Transverse colon (tissue), 4 donors: ENCODE data around the gene NLGN3. TPM values are rescaled to one million over a fixed set of nuclear protein-coding genes. Genes with fewer than 3 reads are reported as not detected.

ENCODE experiments used
- DNase-seq: peaks from one replicate; pipeline ENCODE4 v3.0.0-alpha.2; 2019
- H3K27ac ChIP-seq, 4 donors: fragments of 200-600 bp; sonication (generic); 2 replicates each; pipeline ENCODE4 v1.5.1; 2016 to 2018; ENCODE audit warnings: inconsistent platforms in 4 of 4
- H3K27me3 ChIP-seq: fragments of 200-600 bp; sonication (generic); 2 replicates; pipeline ENCODE4 v1.5.1; 2017; ENCODE audit warnings: inconsistent platforms
- H3K36me3 ChIP-seq, 4 donors: fragments of 200-600 bp; sonication (generic); 2 replicates each; pipeline ENCODE4 v1.5.1; 2017 to 2019; ENCODE audit warnings: inconsistent platforms in 4 of 4
- H3K4me1 ChIP-seq, 4 donors: fragments of 200-600 bp; sonication (generic); 2 replicates each; pipeline ENCODE4 v1.5.1; 2017 to 2020; ENCODE audit warnings: inconsistent platforms in 4 of 4
- H3K4me3 ChIP-seq, 4 donors: fragments of 200-600 bp; sonication (generic); 1 replicate in 1 of 4; 2 replicates in 3 of 4; pipeline versions ENCODE4 v1.5.1 to v1.6.1; 2017 to 2019; ENCODE audit warnings: inconsistent platforms in 4 of 4
- H3K9me3 ChIP-seq, 2 donors: fragments of 200-600 bp; sonication (generic); 2 replicates each; pipeline ENCODE4 v1.5.1; 2017 to 2019; ENCODE audit warnings: inconsistent platforms in 2 of 2
- CTCF ChIP-seq, 5 experiments: fragments of 200-600 bp in 3 of 5; fragments of 450-650 bp in 2 of 5; sonication (generic) in 3 of 5; IDR thresholded peaks; 1 replicate in 2 of 5; 2 replicates in 3 of 5; pipeline ENCODE4 v1.5.1; 2016 to 2017; ENCODE audit warnings: antibody characterized with exemption in 5 of 5, inconsistent platforms in 3 of 5, mild to moderate bottlenecking in 2 of 5, moderate library complexity in 1 of 5
- EP300 ChIP-seq: sonication (generic); formaldehyde crosslinking; IDR thresholded peaks from one replicate; pipeline ENCODE4 v1.6.1; 2017; ENCODE audit warnings: antibody characterized with exemption, low read depth
- POLR2A ChIP-seq: fragments of 450-650 bp; IDR thresholded peaks from one replicate; pipeline ENCODE4 v1.6.1; 2016; ENCODE audit warnings: antibody characterized with exemption, mild to moderate bottlenecking, moderate library complexity
- POLR2AphosphoS5 ChIP-seq, 3 donors: sonication (generic); formaldehyde crosslinking; IDR thresholded peaks; one replicate each; pipeline ENCODE4 v1.6.1; 2016; ENCODE audit warnings: antibody characterized with exemption in 3 of 3
- WGBS, 2 donors: methylation state at CpG; one replicate each; pipeline ENCODE4 v1.1.5; 2018; ENCODE audit warnings: low coverage in 1 of 2; 5-methylcytosine and 5-hydroxymethylcytosine counted together
- in situ Hi-C, 4 donors: fragments of 200-750 bp; cut with MboI; loops; one replicate each; pipeline versions ENCODE4 v1.15.0 to v1.15.1; 2017; ENCODE audit warnings: low sequenced_read_pairs in 3 of 4, low pct_ligation_motif_present in 1 of 4, low pct_unique_long_range_greater_than_20kb in 1 of 4
- intact Hi-C: fragments of 100-400 bp; cut with DNase I; formaldehyde crosslinking; loops from one replicate; pipeline ENCODE4 v1.15.1; 2023; ENCODE audit warnings: low total_unique reads
- total RNA-seq, 4 donors: library from RNA; depleted of rRNA; stranded (reverse); fragments of >200 nt; gene quantifications; one replicate each; pipeline ENCODE4 v1.1.0, GENCODE V29; 2016

The NLGN3 gene
- total RNA-seq, 4 donors from 2014 or later: 0.40 to 1.1 (median 0.64) TPM; not detected in 1

GRCh38 chrX:71214604-71215337 is 70.1 kb downstream of the NLGN3 start:
- Histone ChIP-seq H3K4me3 (peak overlapping the region in 3 of 4 donors; percentile 34 to 45 (median 34)), H3K4me1 (peaks cover 0 to 5% (median 2%) of the 10 kb centered on the region in 4 donors), H3K27ac (peak overlapping the region; percentile 66 to 76 (median 70)), H3K27me3 (no peaks in the 10 kb centered on the region), H3K9me3 (no peaks in the 10 kb centered on the region), H3K36me3 (no peaks in the 10 kb centered on the region)
- WGBS, 2 donors: 45% methylated on average over 4 of the region's 5 CpGs; no CpG with 5 or more reads in 1 of the 2 donors
- DNase-seq: peak; percentile 85
- in situ Hi-C loops (no loop called here), intact Hi-C loops (no loop called here)
- peak; percentile 79 for TF ChIP-seq POLR2A
- no peak for TF ChIP-seq CTCF (IDR thresholded peaks at IDR 0.05)
- no peak for TF ChIP-seq EP300
- TF ChIP-seq POLR2AphosphoS5 (IDR thresholded peaks at IDR 0.05): peak; percentile 74 to 89 (median 78)

GRCh38 chrX:71215338-71215912 is 70.8 kb downstream of the NLGN3 start:
- intact Hi-C loops: no loop called here
- TF ChIP-seq CTCF (IDR thresholded peaks at IDR 0.05) (no peak), POLR2A (peak; percentile 11), EP300 (no peak)
- H3K9me3 ChIP-seq: no peaks in the 10 kb centered on the region
- H3K27ac ChIP-seq: peak overlapping the region; percentile 66 to 76 (median 70)
- H3K27me3 ChIP-seq: no peaks in the 10 kb centered on the region
- no peaks in the 10 kb centered on the region for H3K36me3 ChIP-seq
- H3K4me3 ChIP-seq: peak overlapping the region in 3 of 4 donors; percentile 34 to 45 (median 34)
- in situ Hi-C loops: no loop called here
- DNase-seq: no peak
- peaks cover 0 to 5% (median 2%) of the 10 kb centered on the region in 4 donors for H3K4me1 ChIP-seq
- 60% methylated on average over 10 of the region's 10 CpGs; no CpG with 5 or more reads in 1 of the 2 donors for WGBS, 2 donors

- 0 to 39% methylated on average over 1 to 6 of the region's 6 CpGs for WGBS, 2 donors
- Histone ChIP-seq H3K4me1 (peaks cover 0 to 5% (median 2%) of the 10 kb centered on the region in 4 donors), H3K27ac (peak overlapping the region; percentile 48 to 76 (median 69)), H3K36me3 (no peaks in the 10 kb centered on the region), H3K9me3 (no peaks in the 10 kb centered on the region), H3K27me3 (no peaks in the 10 kb centered on the region), H3K4me3 (peak overlapping the region in 3 of 4 donors; percentile 34 to 45 (median 34))
- peak; percentile 17 for DNase-seq
- intact Hi-C loops: no loop called here
- in situ Hi-C loops: no loop called here
- TF ChIP-seq CTCF (IDR thresholded peaks at IDR 0.05): no peak
- TF ChIP-seq POLR2AphosphoS5 (IDR thresholded peaks at IDR 0.05): peak in 1 of 3 donors; percentile 34
Measured at GRCh38 chrX:71216485-71216884, 71.8 kb downstream of the NLGN3 start.

GRCh38 chrX:71217298-71217697 is 72.7 kb downstream of the NLGN3 start:
- peak overlapping the region in 2 of 4 donors; percentile 66 to 72 for H3K27ac ChIP-seq
- H3K27me3 ChIP-seq: no peaks in the 10 kb centered on the region

More at GRCh38 chrX:71217298-71217697, 72.7 kb downstream of the NLGN3 start:
- TF ChIP-seq CTCF (IDR thresholded peaks at IDR 0.05) (no peak), EP300 (no peak), POLR2AphosphoS5 (IDR thresholded peaks at IDR 0.05) (no peak), POLR2A (no peak)
- H3K9me3 ChIP-seq: no peaks in the 10 kb centered on the region
- in situ Hi-C loops: no loop called here
- H3K4me1 ChIP-seq: peaks cover 0 to 5% (median 2%) of the 10 kb centered on the region in 4 donors
- no peak for DNase-seq
- peak overlapping the region in 1 of 4 donors; percentile 45 for H3K4me3 ChIP-seq
- no peaks in the 10 kb centered on the region for H3K36me3 ChIP-seq
- 75% methylated on average over 6 of the region's 6 CpGs; no CpG with 5 or more reads in 1 of the 2 donors for WGBS, 2 donors
- intact Hi-C loops: no loop called here
